ENCODE results near the gene ZNF135. TPM values are rescaled to one million over a fixed set of nuclear protein-coding genes. Genes with fewer than 3 reads are reported as not detected.

The ZNF135 gene
- total and polyA plus RNA-seq, 2 of the 4 experiments (the other 2 are of a cell fraction) = 2.4 to 2.7 TPM

DNA sequence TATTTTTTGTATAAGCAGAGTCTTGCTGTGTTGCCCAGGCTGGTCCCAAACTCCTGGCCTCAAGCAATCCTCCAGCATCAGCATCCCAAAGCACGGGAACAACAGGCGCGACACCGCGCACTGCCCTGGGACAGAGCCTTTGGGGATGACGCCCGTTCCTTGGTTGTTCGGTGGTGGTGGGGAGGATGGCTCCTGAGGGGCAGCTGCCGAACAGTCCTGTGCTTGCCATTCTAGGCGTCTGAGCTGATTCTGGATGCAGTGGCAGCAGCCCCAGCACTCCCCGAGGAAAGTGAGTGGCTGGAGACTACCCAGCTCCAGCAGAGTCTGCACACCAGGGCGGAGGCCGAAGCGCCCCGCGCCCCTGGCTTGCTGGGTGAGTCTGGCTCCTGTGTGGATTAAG is 6.8 kb upstream of the ZNF135 start:
- POLR2A ChIA-PET (ENCODE audit: unreplicated experiment) = no interaction called here
- intact Hi-C loops (cut with micrococcal nuclease) = no loop called here

More for the DNA sequence above, 6.8 kb upstream of the ZNF135 start:
- Histone ChIP-seq H3K18ac (ENCODE audit: low read depth, low read length) (no peak overlapping the region), H2BK15ac (ENCODE audit: low read depth, low read length) (no peak overlapping the region), H3K4me2 (ENCODE audit: low read depth, low read length) (no peak overlapping the region), H2BK5ac (ENCODE audit: low read depth, low read length, poor library complexity, severe bottlenecking) (no peak overlapping the region), H2BK120ac (ENCODE audit: low read depth, low read length) (no peak overlapping the region), H2BK20ac (ENCODE audit: low read depth, low read length) (no peak overlapping the region), H3K36me3 (ENCODE audit: control insufficient read depth, insufficient read depth, low read length) (no peaks in the 10 kb centered on the region), H2AK9ac (replicated peaks; ENCODE audit: low read depth, low read length, poor library complexity) (peak overlapping the region; percentile 50), H3K9ac (ENCODE audit: low read depth, low read length) (no peak overlapping the region), H3K56ac (ENCODE audit: extremely low read depth, insufficient read depth, low read length) (no peak overlapping the region), H2AFZ (replicated peaks; ENCODE audit: low read length, poor library complexity) (no peak overlapping the region), H3K23ac (ENCODE audit: low read depth, low read length) (no peak overlapping the region), H3K4ac (ENCODE audit: low read depth, low read length) (no peak overlapping the region), H4K20me1 (ENCODE audit: insufficient read depth, low read length) (no peaks in the 10 kb centered on the region), H4K8ac (ENCODE audit: low read depth in 2 of 2, low read length in 2 of 2) (no peak overlapping the region), H3K4me1 (ENCODE audit: control insufficient read depth, insufficient read depth, low read length) (no peaks in the 10 kb centered on the region), H3K4me3 (ENCODE audit: insufficient read depth, low read depth, low read length) (no peak overlapping the region), H2AK5ac (ENCODE audit: low read depth, low read length) (no peak overlapping the region), H3K79me1 (ENCODE audit: low read depth in 1 of 2, low read length in 2 of 2) (no peaks in the 10 kb centered on the region), H4K91ac (ENCODE audit: insufficient read depth, low read depth, low read length) (no peak overlapping the region), H3K27ac (ENCODE audit: insufficient read depth, low read length) (no peak overlapping the region), H3K9me1 (ENCODE audit: insufficient read depth, low read length) (no peaks in the 10 kb centered on the region), H4K5ac (ENCODE audit: low read depth, low read length) (no peak overlapping the region), H3K9me3 (ENCODE audit: control insufficient read depth, insufficient read depth, low read length) (peaks cover 62% of the 10 kb centered on the region), H3K27me3 (ENCODE audit: control insufficient read depth, insufficient read depth, low read length) (no peaks in the 10 kb centered on the region), H3K14ac (replicated peaks; ENCODE audit: low read depth, low read length) (no peak overlapping the region)
- ATAC-seq (ENCODE audit: low read depth) (no peak), DNase-seq (no peak)
- 77% methylated on average over 4 of the region's 16 CpGs; no CpG with 5 or more reads in 1 of the 2 experiments for WGBS, 2 experiments (ENCODE audit: extremely low coverage in 2 of 2, insufficient read length in 1 of 2)
- CTCF ChIA-PET = no interaction called here
- dilution Hi-C loops (cut with HindIII; ENCODE audit: low sequenced_read_pairs, unreplicated experiment) (no loop called here), in situ Hi-C loops (cut with MboI; ENCODE audit: low sequenced_read_pairs) (no loop called here)
- BruUV-seq (replicated peaks) = no TSS peak
- TF ChIP-seq BHLHE40 (IDR thresholded peaks at IDR 0.05; ENCODE audit: low read depth, low read length) = no peak
- no peak for TF ChIP-seq RFX5 (IDR thresholded peaks at IDR 0.05; ENCODE audit: low read depth, low read length)
- no peak for TF ChIP-seq MAFK (IDR thresholded peaks at IDR 0.05; ENCODE audit: low read depth, low read length)
- no peak for TF ChIP-seq FOS (IDR thresholded peaks at IDR 0.05; ENCODE audit: low read depth, low read length)
- no peak for TF ChIP-seq ELK1 (IDR thresholded peaks at IDR 0.05; ENCODE audit: borderline replicate concordance, low read depth, low read length)
- TF ChIP-seq, protein P1, sequence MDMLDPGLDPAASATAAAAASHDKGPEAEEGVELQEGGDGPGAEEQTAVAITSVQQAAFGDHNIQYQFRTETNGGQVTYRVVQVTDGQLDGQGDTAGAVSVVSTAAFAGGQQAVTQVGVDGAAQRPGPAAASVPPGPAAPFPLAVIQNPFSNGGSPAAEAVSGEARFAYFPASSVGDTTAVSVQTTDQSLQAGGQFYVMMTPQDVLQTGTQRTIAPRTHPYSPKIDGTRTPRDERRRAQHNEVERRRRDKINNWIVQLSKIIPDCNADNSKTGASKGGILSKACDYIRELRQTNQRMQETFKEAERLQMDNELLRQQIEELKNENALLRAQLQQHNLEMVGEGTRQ (IDR thresholded peaks at IDR 0.05; ENCODE audit: low read depth, low read length) = no peak
- TF ChIP-seq POLR2A (IDR thresholded peaks at IDR 0.05; ENCODE audit: low read depth, low read length) = no peak
- TF ChIP-seq MAZ (IDR thresholded peaks at IDR 0.05; ENCODE audit: borderline replicate concordance, low read depth, low read length) = no peak
- no peak for TF ChIP-seq CHD1 (IDR thresholded peaks at IDR 0.05; ENCODE audit: low read depth, low read length)
- TF ChIP-seq RAD21 (IDR thresholded peaks at IDR 0.05; ENCODE audit: low read length) = no peak
- TF ChIP-seq, protein P2, sequence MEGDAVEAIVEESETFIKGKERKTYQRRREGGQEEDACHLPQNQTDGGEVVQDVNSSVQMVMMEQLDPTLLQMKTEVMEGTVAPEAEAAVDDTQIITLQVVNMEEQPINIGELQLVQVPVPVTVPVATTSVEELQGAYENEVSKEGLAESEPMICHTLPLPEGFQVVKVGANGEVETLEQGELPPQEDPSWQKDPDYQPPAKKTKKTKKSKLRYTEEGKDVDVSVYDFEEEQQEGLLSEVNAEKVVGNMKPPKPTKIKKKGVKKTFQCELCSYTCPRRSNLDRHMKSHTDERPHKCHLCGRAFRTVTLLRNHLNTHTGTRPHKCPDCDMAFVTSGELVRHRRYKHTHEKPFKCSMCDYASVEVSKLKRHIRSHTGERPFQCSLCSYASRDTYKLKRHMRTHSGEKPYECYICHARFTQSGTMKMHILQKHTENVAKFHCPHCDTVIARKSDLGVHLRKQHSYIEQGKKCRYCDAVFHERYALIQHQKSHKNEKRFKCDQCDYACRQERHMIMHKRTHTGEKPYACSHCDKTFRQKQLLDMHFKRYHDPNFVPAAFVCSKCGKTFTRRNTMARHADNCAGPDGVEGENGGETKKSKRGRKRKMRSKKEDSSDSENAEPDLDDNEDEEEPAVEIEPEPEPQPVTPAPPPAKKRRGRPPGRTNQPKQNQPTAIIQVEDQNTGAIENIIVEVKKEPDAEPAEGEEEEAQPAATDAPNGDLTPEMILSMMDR (conservative IDR thresholded peaks at IDR 0.05; ENCODE audit: low read depth, low read length) = no peak
- TF ChIP-seq MXI1 (IDR thresholded peaks at IDR 0.05; ENCODE audit: borderline replicate concordance, low read depth, low read length) = no peak
- no peak for TF ChIP-seq SMC3 (IDR thresholded peaks at IDR 0.05; ENCODE audit: low read depth, low read length)
- TF ChIP-seq RCOR1 (IDR thresholded peaks at IDR 0.05; ENCODE audit: insufficient replicate concordance, low read length) = no peak
- no peak for TF ChIP-seq NFE2L2 (IDR thresholded peaks at IDR 0.05; ENCODE audit: low read depth, low read length)
- no peak for TF ChIP-seq CEBPB (IDR thresholded peaks at IDR 0.05; ENCODE audit: low read depth, low read length)
